Endodermal cell (in vitro differentiated cells): ENCODE results near the gene CCDC9B. TPM values are rescaled to one million over a fixed set of nuclear protein-coding genes. Genes with fewer than 3 reads are reported as not detected.

Experiments
- DNase-seq: peaks from one replicate; pipeline ENCODE4 v3.0.0-alpha.2; 2017
- H3K27ac ChIP-seq: 2 replicates; pipeline ENCODE4 v1.5.1; 2013; ENCODE audit warnings: mild to moderate bottlenecking, low read depth, low read length, moderate library complexity
- H3K27me3 ChIP-seq: 2 replicates; pipeline ENCODE4 v1.6.1; 2013; ENCODE audit warnings: mild to moderate bottlenecking, low read length, moderate library complexity; ENCODE audit not compliant: insufficient read depth, control insufficient read depth, poor library complexity, severe bottlenecking
- H3K36me3 ChIP-seq: 2 replicates; pipeline ENCODE4 v1.7.0; 2013; ENCODE audit warnings: mild to moderate bottlenecking, low read length, moderate library complexity; ENCODE audit not compliant: control insufficient read depth, insufficient read depth
- H3K4me1 ChIP-seq: one replicate; pipeline ENCODE4 v1.7.0; 2013; ENCODE audit warnings: low read length; ENCODE audit not compliant: control insufficient read depth, insufficient read depth
- H3K4me3 ChIP-seq: 2 replicates; pipeline ENCODE4 v1.5.1; 2013; ENCODE audit warnings: mild to moderate bottlenecking, low read length, moderate library complexity
- H3K9ac ChIP-seq: 2 replicates; pipeline ENCODE4 v1.6.1; 2013; ENCODE audit warnings: mild to moderate bottlenecking, low read length, moderate library complexity; ENCODE audit not compliant: poor library complexity, severe bottlenecking; ENCODE audit errors: extremely low read depth
- H3K9me3 ChIP-seq: 2 replicates; pipeline ENCODE4 v1.6.1; 2013; ENCODE audit warnings: mild to moderate bottlenecking, low read length, moderate library complexity; ENCODE audit not compliant: control insufficient read depth
- H3K27ac Mint-ChIP-seq: 2 replicates; pipeline ENCODE4 v1.8.0; 2020; ENCODE audit warnings: mixed read lengths
- H3K27me3 Mint-ChIP-seq: 2 replicates; pipeline ENCODE4 v1.8.0; 2021; ENCODE audit warnings: mild to moderate bottlenecking, mixed read lengths; ENCODE audit not compliant: insufficient read depth
- H3K36me3 Mint-ChIP-seq: 2 replicates; pipeline ENCODE4 v1.8.0; 2020; ENCODE audit warnings: low read depth, mixed read lengths
- H3K4me1 Mint-ChIP-seq: 2 replicates; pipeline ENCODE4 v1.8.0; 2020; ENCODE audit warnings: mixed read lengths
- H3K4me3 Mint-ChIP-seq: 2 replicates; pipeline ENCODE4 v1.8.0; 2020; ENCODE audit warnings: mild to moderate bottlenecking, moderate library complexity, mixed read lengths
- H3K9me3 Mint-ChIP-seq: 2 replicates; pipeline ENCODE4 v1.8.0; 2020; ENCODE audit warnings: mild to moderate bottlenecking, mixed read lengths
- WGBS, 2 experiments: methylation state at CpG; one replicate each; pipeline versions ENCODE4 v1.1.5 to v1.1.7; 2013; ENCODE audit warnings: missing lambda C conversion rate in 2 of 2, mixed read lengths in 1 of 2; ENCODE audit not compliant: insufficient coverage in 1 of 2, insufficient read length in 1 of 2; 5-methylcytosine and 5-hydroxymethylcytosine counted together
- total RNA-seq, 2 donors: library from RNA; stranded (reverse); fragmentation: NEBNext Ultra II Directional in 1 of 2; extraction: Animal tissue kit (Norgen Biotek cat#: 25700) in 1 of 2; gene quantifications; 2 replicates in 1 of 2; 3 replicates in 1 of 2; pipeline ENCODE4 v1.2.1, GENCODE V29; 2021
- TF ChIP-seq, protein P1 (sequence below): fragments of 200-600 bp; sonication (generic); conservative IDR thresholded peaks from 2 replicates; pipeline ENCODE4 v1.5.0; 2021; ENCODE audit warnings: antibody characterized with exemption, mild to moderate bottlenecking

CCDC9B gene
- total RNA-seq, 2 donors from 2014 or later = 0.15 to 0.42 TPM

GRCh38 chr15:40377606-40378005 is 36.9 kb upstream of the CCDC9B start:
- no peaks in the 10 kb centered on the region for H3K36me3 Mint-ChIP-seq
- Histone ChIP-seq H3K27me3 (no peaks in the 10 kb centered on the region), H3K9me3 (no peaks in the 10 kb centered on the region), H3K4me1 (no peaks in the 10 kb centered on the region), H3K9ac (no peak overlapping the region), H3K36me3 (no peaks in the 10 kb centered on the region), H3K4me3 (no peak overlapping the region), H3K27ac (no peak overlapping the region)
- peaks cover 2% of the 10 kb centered on the region for H3K4me1 Mint-ChIP-seq
- no peak overlapping the region for H3K27ac Mint-ChIP-seq
- H3K27me3 Mint-ChIP-seq = no peaks in the 10 kb centered on the region
- no peaks in the 10 kb centered on the region for H3K9me3 Mint-ChIP-seq
- no peak overlapping the region for H3K4me3 Mint-ChIP-seq
- DNase-seq = no peak
- TF ChIP-seq, protein P1, sequence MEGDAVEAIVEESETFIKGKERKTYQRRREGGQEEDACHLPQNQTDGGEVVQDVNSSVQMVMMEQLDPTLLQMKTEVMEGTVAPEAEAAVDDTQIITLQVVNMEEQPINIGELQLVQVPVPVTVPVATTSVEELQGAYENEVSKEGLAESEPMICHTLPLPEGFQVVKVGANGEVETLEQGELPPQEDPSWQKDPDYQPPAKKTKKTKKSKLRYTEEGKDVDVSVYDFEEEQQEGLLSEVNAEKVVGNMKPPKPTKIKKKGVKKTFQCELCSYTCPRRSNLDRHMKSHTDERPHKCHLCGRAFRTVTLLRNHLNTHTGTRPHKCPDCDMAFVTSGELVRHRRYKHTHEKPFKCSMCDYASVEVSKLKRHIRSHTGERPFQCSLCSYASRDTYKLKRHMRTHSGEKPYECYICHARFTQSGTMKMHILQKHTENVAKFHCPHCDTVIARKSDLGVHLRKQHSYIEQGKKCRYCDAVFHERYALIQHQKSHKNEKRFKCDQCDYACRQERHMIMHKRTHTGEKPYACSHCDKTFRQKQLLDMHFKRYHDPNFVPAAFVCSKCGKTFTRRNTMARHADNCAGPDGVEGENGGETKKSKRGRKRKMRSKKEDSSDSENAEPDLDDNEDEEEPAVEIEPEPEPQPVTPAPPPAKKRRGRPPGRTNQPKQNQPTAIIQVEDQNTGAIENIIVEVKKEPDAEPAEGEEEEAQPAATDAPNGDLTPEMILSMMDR = no peak
- WGBS, 2 experiments = 94 to 100% methylated on average over 3 of the region's 3 CpGs

GRCh38 chr15:40372981-40373380 is 32.2 kb upstream of the CCDC9B start:
- Histone ChIP-seq H3K4me3 (no peak overlapping the region), H3K27me3 (peaks cover 18% of the 10 kb centered on the region), H3K36me3 (no peaks in the 10 kb centered on the region), H3K9me3 (no peaks in the 10 kb centered on the region), H3K4me1 (no peaks in the 10 kb centered on the region), H3K9ac (no peak overlapping the region), H3K27ac (no peak overlapping the region)
- Mint-ChIP-seq H3K27me3 (peaks cover 23% of the 10 kb centered on the region), H3K4me3 (no peak overlapping the region), H3K27ac (no peak overlapping the region), H3K4me1 (no peaks in the 10 kb centered on the region), H3K9me3 (no peaks in the 10 kb centered on the region), H3K36me3 (no peaks in the 10 kb centered on the region)
- DNase-seq = no peak
- WGBS, 2 experiments = 64 to 69% methylated on average over 2 of the region's 2 CpGs
- TF ChIP-seq, protein P1 = no peak

GRCh38 chr15:40369971-40370370 is 29.2 kb upstream of the CCDC9B start:
- Histone ChIP-seq H3K27ac (no peak overlapping the region), H3K27me3 (peaks cover 42% of the 10 kb centered on the region), H3K9me3 (no peaks in the 10 kb centered on the region), H3K36me3 (no peaks in the 10 kb centered on the region), H3K4me1 (no peaks in the 10 kb centered on the region), H3K4me3 (no peak overlapping the region), H3K9ac (no peak overlapping the region)
- Mint-ChIP-seq H3K27ac (no peak overlapping the region), H3K27me3 (peaks cover 52% of the 10 kb centered on the region), H3K36me3 (no peaks in the 10 kb centered on the region), H3K4me3 (no peak overlapping the region), H3K4me1 (no peaks in the 10 kb centered on the region), H3K9me3 (no peaks in the 10 kb centered on the region)
- peak; percentile 37 for DNase-seq
- 89 to 97% methylated on average over 11 to 13 of the region's 13 CpGs for WGBS, 2 experiments
- TF ChIP-seq, protein P1 = no peak
